ENCODE data around the gene CASKIN1.

Gene CASKIN1

DNA sequence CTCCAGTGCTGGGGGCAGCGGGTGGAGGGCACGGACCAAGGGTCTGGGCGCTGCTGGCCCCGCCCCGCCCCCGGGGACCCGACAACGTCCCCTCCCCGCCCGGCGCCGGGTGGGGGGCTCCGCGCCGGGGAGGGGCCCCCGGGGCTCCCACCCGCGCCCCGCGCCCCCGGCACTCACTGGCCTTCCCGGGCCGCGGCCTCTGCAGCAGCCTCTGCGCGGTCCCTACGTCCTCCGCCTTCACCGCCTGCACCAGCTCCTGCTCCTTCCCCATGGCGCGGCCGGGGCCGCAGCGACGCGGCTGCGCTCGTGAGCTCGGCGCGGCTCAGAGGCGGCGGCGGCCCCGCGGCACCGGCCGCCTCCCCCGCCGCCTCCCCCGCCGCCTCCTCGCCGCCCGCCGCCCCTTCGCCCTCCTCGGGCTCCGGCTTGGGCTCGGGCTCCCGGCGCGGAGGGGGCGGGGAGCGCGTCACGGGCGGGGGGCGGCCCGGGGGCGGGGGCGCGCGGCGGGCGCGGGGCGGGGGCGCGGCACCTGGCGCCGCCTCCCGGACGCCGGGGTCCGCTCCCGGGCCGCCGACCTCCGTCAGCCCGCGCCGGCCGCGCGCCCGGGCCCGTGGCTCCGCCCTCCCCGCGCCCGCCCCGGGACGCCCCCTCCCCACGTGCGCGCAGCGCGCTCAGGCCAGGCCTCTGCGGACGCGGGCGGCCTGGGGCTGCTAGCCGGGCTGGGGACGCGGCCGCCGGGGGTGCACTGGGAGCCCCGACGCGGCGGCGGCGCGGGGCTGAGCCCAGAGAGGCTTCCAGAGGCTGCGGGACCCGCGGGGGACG lies at the start of gene CASKIN1:
Gene CASKIN1 (minus strand): TSS at position 444 of the 819 bp plus-strand sequence. CDS start 173 bp downstream, at position 271.
- TF ChIP-seq REST (IDR thresholded peaks at IDR 0.05; ENCODE audit: low read depth) (no peak), MAX (IDR thresholded peaks at IDR 0.05) (0 out of 2 replicates have a peak, but pooled peaks have one; percentile 29)

DNA sequence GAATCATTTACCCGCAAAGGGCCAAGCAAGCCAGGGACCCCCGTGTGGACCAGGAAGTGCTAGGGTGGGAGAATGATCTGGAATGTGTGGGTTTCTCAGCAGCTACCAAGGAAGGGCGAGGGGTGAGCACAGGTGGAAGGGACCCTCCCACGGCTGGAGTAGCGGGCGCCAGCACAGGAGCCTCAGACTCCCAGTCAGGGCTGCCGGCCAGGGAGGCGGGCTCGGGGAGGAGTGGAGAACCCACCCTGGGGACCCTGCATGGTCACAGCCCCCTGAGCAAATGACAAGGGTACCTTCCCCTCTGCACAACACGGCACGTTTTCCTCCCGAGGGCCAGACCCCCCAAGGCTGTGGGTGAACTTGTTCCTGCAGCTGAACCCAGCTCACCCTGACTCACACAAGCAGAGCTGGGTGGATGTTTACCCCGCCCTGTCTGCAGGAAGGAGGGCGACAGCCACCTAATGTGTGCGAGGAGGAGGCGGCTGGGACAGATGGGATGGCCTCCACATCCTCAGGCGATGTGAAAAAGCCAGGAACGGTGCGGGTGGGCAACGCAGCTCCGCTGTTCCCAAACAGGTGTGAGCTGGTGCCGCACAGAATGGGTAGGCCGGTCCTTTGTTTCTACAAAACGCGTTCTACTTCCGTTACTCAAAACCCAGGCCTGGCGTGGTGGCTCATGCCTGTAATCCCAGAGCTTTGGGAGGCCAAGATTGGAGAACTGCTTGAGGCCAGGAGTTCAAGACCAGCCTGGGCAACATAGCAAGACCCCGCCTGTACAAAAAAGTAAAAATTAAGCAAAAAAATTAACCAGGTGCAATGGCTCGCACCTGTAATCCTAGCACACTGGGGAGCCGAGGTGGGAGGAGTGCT lies 48.8 kb upstream of the CASKIN1 start:
- TF ChIP-seq REST (IDR thresholded peaks at IDR 0.05; ENCODE audit: low read depth): no peak
- TF ChIP-seq, protein P1, sequence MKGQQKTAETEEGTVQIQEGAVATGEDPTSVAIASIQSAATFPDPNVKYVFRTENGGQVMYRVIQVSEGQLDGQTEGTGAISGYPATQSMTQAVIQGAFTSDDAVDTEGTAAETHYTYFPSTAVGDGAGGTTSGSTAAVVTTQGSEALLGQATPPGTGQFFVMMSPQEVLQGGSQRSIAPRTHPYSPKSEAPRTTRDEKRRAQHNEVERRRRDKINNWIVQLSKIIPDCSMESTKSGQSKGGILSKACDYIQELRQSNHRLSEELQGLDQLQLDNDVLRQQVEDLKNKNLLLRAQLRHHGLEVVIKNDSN (IDR thresholded peaks at IDR 0.05): no peak
- no peak for TF ChIP-seq ZBTB7A (IDR thresholded peaks at IDR 0.05; ENCODE audit: low read depth)
- no peak for TF ChIP-seq EP300 (IDR thresholded peaks at IDR 0.05; ENCODE audit: borderline replicate concordance)
- no peak for TF ChIP-seq FOXM1 (IDR thresholded peaks at IDR 0.05; ENCODE audit: borderline replicate concordance, low read depth)
- no peak for TF ChIP-seq TAF1 (IDR thresholded peaks at IDR 0.05; ENCODE audit: low read depth)
- TF ChIP-seq CEBPB (IDR thresholded peaks at IDR 0.05): no peak
- no peak for TF ChIP-seq RAD21 (IDR thresholded peaks at IDR 0.05; ENCODE audit: low read depth)

DNA sequence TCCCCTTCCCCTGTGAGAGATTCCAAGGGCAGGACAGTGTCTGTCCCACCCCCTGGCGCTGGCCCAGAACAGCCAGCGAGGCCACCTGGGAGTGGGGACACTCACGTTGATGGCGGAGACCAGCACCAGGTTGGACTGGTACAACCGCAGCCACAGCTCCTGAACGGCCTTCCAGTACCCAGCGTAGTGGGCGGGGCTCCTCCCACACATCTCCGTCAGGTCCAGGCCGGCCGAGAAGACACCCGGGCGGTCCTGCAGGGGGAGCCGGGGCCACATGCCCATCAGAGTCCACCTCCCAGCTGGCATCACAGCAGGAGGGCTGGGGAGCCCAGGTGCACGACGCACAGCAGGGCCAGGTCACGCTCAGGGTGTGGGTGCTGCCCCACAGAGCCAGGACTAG lies 47.9 kb upstream of the CASKIN1 start:
- TF ChIP-seq RAD21 (IDR thresholded peaks at IDR 0.05; ENCODE audit: low read depth) (0 out of 2 replicates have a peak, but pooled peaks have one; percentile 4), EP300 (IDR thresholded peaks at IDR 0.05; ENCODE audit: borderline replicate concordance) (no peak)

- TF ChIP-seq TCF12 (IDR thresholded peaks at IDR 0.05; ENCODE audit: low read depth) (no peak), EP300 (IDR thresholded peaks at IDR 0.05; ENCODE audit: borderline replicate concordance) (no peak), REST (IDR thresholded peaks at IDR 0.05; ENCODE audit: low read depth) (no peak), TAF1 (IDR thresholded peaks at IDR 0.05; ENCODE audit: low read depth) (no peak)
- TF ChIP-seq, protein P1 (IDR thresholded peaks at IDR 0.05): no peak
Observed at GRCh38 chr16:2243781-2244180, 47.4 kb upstream of the CASKIN1 start.

DNA sequence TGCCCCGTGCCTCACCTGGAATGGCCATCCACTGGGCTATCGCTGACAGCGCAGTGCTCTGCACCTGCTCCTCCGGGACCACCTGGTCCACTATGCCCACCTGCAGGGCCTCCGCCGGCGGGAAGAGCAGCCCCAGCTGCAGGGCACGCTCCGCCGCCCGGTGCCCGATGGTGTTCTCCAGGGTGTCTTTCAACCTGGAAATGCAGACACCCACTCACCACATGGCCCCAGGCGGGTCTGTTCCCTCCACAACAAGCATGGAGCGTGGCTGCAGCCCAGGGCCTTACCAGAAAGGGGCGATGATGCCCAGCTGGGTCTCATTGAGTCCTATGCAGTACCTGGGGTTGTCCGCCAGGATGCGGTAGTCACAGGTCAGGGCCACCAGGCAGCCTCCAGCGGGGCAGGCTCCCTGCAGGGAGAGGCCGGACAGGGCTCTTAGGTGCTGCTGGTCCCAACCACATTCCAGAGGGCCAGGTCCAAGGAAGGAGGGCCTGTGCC lies 46.7 kb upstream of the CASKIN1 start:
- TF ChIP-seq TAF1 (IDR thresholded peaks at IDR 0.05; ENCODE audit: low read depth) (no peak), YY1 (IDR thresholded peaks at IDR 0.05; ENCODE audit: low read depth) (no peak), FOXM1 (IDR thresholded peaks at IDR 0.05; ENCODE audit: borderline replicate concordance, low read depth) (no peak), TEAD4 (IDR thresholded peaks at IDR 0.05) (no peak), CREB1 (IDR thresholded peaks at IDR 0.05; ENCODE audit: low read depth) (no peak), NFIC (IDR thresholded peaks at IDR 0.05) (no peak), TCF12 (IDR thresholded peaks at IDR 0.05; ENCODE audit: low read depth) (no peak), RAD21 (IDR thresholded peaks at IDR 0.05; ENCODE audit: low read depth) (no peak)

Data from Ishikawa (cell line).